H9 (cell line): ENCODE results near the gene DNAI4. TPM values are rescaled to one million over a fixed set of nuclear protein-coding genes. Genes with fewer than 3 reads are reported as not detected.

Experiments used
- DNase-seq: peaks from one replicate; pipeline ENCODE4 v3.0.0-alpha.2; 2017
- H2AFZ ChIP-seq: one replicate; pipeline ENCODE4 v1.6.1; 2013; ENCODE audit warnings: mild to moderate bottlenecking, low read length, control low read depth, moderate library complexity
- H2AK5ac ChIP-seq: 2 replicates; pipeline ENCODE4 v1.6.1; 2013; ENCODE audit warnings: low read length, control low read depth, mixed read lengths; ENCODE audit not compliant: insufficient read length
- H2BK120ac ChIP-seq: one replicate; pipeline ENCODE4 v1.6.1; 2013; ENCODE audit warnings: low read depth, mild to moderate bottlenecking, low read length, control low read depth, inconsistent platforms; ENCODE audit not compliant: poor library complexity, severe bottlenecking
- H2BK12ac ChIP-seq: 2 replicates; pipeline ENCODE4 v1.6.1; 2013; ENCODE audit warnings: low read length, control low read depth, mixed read lengths, low read depth; ENCODE audit not compliant: insufficient read length
- H2BK15ac ChIP-seq: 2 replicates; pipeline ENCODE4 v1.6.1; 2013; ENCODE audit warnings: low read depth, low read length, control low read depth
- H2BK20ac ChIP-seq: one replicate; pipeline ENCODE4 v1.6.1; 2013; ENCODE audit warnings: low read depth, mild to moderate bottlenecking, low read length, control low read depth, inconsistent platforms; ENCODE audit not compliant: poor library complexity, severe bottlenecking
- H2BK5ac ChIP-seq: 2 replicates; pipeline ENCODE4 v1.6.1; 2013; ENCODE audit warnings: low read length, control low read depth, mixed read lengths; ENCODE audit not compliant: insufficient read length
- H3K14ac ChIP-seq: 2 replicates; pipeline ENCODE4 v1.6.1; 2013; ENCODE audit warnings: low read length, control low read depth; ENCODE audit not compliant: insufficient read depth
- H3K18ac ChIP-seq: 2 replicates; pipeline ENCODE4 v1.6.1; 2013; ENCODE audit warnings: low read depth, mild to moderate bottlenecking, mixed read lengths, low read length, control low read depth; ENCODE audit not compliant: insufficient read length
- H3K23ac ChIP-seq: 2 replicates; pipeline ENCODE4 v1.6.1; 2013; ENCODE audit warnings: low read length, control low read depth, mixed read lengths, low read depth; ENCODE audit not compliant: insufficient read length
- H3K23me2 ChIP-seq: 2 replicates; pipeline ENCODE4 v1.6.1; 2013; ENCODE audit warnings: low read depth, mild to moderate bottlenecking, mixed read lengths, low read length, control low read depth; ENCODE audit not compliant: insufficient read length, poor library complexity, severe bottlenecking
- H3K27ac ChIP-seq: 2 replicates; pipeline ENCODE4 v1.5.1; 2013; ENCODE audit warnings: low read length, control low read depth, mixed read lengths, low read depth; ENCODE audit not compliant: insufficient read length
- H3K27me3 ChIP-seq: 2 replicates; pipeline ENCODE4 v1.6.1; 2013; ENCODE audit warnings: low read length, control low read depth, inconsistent platforms; ENCODE audit not compliant: insufficient read depth
- H3K4ac ChIP-seq: 2 replicates; pipeline ENCODE4 v1.6.1; 2013; ENCODE audit warnings: low read depth, mild to moderate bottlenecking, control low read depth, inconsistent platforms, low read length, moderate library complexity
- H3K4me1 ChIP-seq: 2 replicates; pipeline ENCODE4 v1.6.1; 2013; ENCODE audit warnings: low read length, control low read depth, inconsistent platforms; ENCODE audit not compliant: insufficient read depth
- H3K4me2 ChIP-seq: 2 replicates; pipeline ENCODE4 v1.6.1; 2013; ENCODE audit warnings: low read length, control low read depth, mixed read lengths; ENCODE audit not compliant: insufficient read length, insufficient read depth
- H3K56ac ChIP-seq: 2 replicates; pipeline ENCODE4 v1.6.1; 2013; ENCODE audit warnings: low read depth, mild to moderate bottlenecking, mixed read lengths, low read length, control low read depth; ENCODE audit not compliant: insufficient read length
- H3K79me1 ChIP-seq: 2 replicates; pipeline ENCODE4 v1.6.1; 2013; ENCODE audit warnings: low read depth, mild to moderate bottlenecking, moderate library complexity, low read length, control low read depth, inconsistent platforms; ENCODE audit not compliant: insufficient read depth, poor library complexity, severe bottlenecking
- H3K79me2 ChIP-seq: 2 replicates; pipeline ENCODE4 v1.6.1; 2013; ENCODE audit warnings: low read length, control low read depth, inconsistent platforms; ENCODE audit not compliant: insufficient read depth
- H3K9ac ChIP-seq: 2 replicates; pipeline ENCODE4 v1.6.1; 2013; ENCODE audit warnings: low read length, control low read depth, mixed read lengths; ENCODE audit not compliant: insufficient read length; ENCODE audit errors: extremely low read depth
- H3K9me3 ChIP-seq: one replicate; pipeline ENCODE4 v1.6.1; 2013; ENCODE audit warnings: low read depth, low read length, inconsistent platforms; ENCODE audit not compliant: control insufficient read depth
- H3T11ph ChIP-seq: one replicate; pipeline ENCODE4 v1.6.1; 2013; ENCODE audit warnings: mild to moderate bottlenecking, low read length, control low read depth, inconsistent platforms
- H4K20me1 ChIP-seq: one replicate; pipeline ENCODE4 v1.6.1; 2013; ENCODE audit not compliant: control insufficient read depth, insufficient read length, insufficient read depth
- H4K5ac ChIP-seq: 2 replicates; pipeline ENCODE4 v1.6.1; 2013; ENCODE audit warnings: low read depth, mild to moderate bottlenecking, mixed read lengths, low read length, control low read depth; ENCODE audit not compliant: insufficient read length
- H4K8ac ChIP-seq: replicated peaks from 2 replicates; pipeline ENCODE4 v1.6.1; 2013; ENCODE audit warnings: low read length, control low read depth, mixed read lengths, low read depth; ENCODE audit not compliant: insufficient read length
- H4K91ac ChIP-seq: 2 replicates; pipeline ENCODE4 v1.6.1; 2013; ENCODE audit warnings: low read depth, mild to moderate bottlenecking, moderate library complexity, mixed read lengths, low read length, control low read depth; ENCODE audit not compliant: insufficient read length
- H3K27ac Mint-ChIP-seq, 3 experiments: 2 replicates in 2 of 3; 3 replicates in 1 of 3; pipeline ENCODE4 v1.8.0; 2020 to 2021; ENCODE audit warnings: mixed read lengths in 3 of 3, mild to moderate bottlenecking in 1 of 3, moderate library complexity in 1 of 3
- H3K27me3 Mint-ChIP-seq: 2 replicates; pipeline ENCODE4 v1.8.0; 2021; ENCODE audit warnings: low read depth, mild to moderate bottlenecking, moderate library complexity, mixed read lengths
- H3K36me3 Mint-ChIP-seq, 3 experiments: 2 replicates in 2 of 3; 3 replicates in 1 of 3; pipeline ENCODE4 v1.8.0; 2020 to 2021; ENCODE audit warnings: low read depth in 3 of 3, mixed read lengths in 3 of 3; ENCODE audit not compliant: insufficient read depth in 1 of 3
- H3K4me1 Mint-ChIP-seq, 2 experiments: 2 replicates each; pipeline ENCODE4 v1.8.0; 2020; ENCODE audit warnings: mixed read lengths in 2 of 2
- H3K4me3 Mint-ChIP-seq, 2 experiments: 2 replicates in 1 of 2; 3 replicates in 1 of 2; pipeline ENCODE4 v1.8.0; 2020 to 2021; ENCODE audit warnings: mild to moderate bottlenecking in 2 of 2, mixed read lengths in 2 of 2, moderate library complexity in 1 of 2
- H3K9me3 Mint-ChIP-seq, 2 experiments: 2 replicates in 1 of 2; 3 replicates in 1 of 2; pipeline ENCODE4 v1.8.0; 2020; ENCODE audit warnings: mild to moderate bottlenecking in 2 of 2, mixed read lengths in 2 of 2, moderate library complexity in 1 of 2
- WGBS: extraction: QIAGEN DNeasy Blood & Tissue Kit; methylation state at CpG from one replicate; pipeline ENCODE4 v1.1.7; 2013; ENCODE audit warnings: missing lambda C conversion rate, low lambda C conversion rate, mixed read lengths; ENCODE audit not compliant: insufficient read length; ENCODE audit errors: extremely low coverage; 5-methylcytosine and 5-hydroxymethylcytosine counted together
- total RNA-seq: library from RNA; stranded (reverse); gene quantifications from 2 replicates; pipeline ENCODE4 v1.2.1, GENCODE V29; 2021
- TF ChIP-seq, protein P1 (sequence below): fragments of 200-600 bp; sonication (generic); conservative IDR thresholded peaks from 3 replicates; pipeline ENCODE4 v1.8.0; 2021; ENCODE audit warnings: antibody characterized with exemption, mild to moderate bottlenecking

The DNAI4 gene
- total RNA-seq, 1 experiment from 2014 or later: 1.4 TPM

DNA sequence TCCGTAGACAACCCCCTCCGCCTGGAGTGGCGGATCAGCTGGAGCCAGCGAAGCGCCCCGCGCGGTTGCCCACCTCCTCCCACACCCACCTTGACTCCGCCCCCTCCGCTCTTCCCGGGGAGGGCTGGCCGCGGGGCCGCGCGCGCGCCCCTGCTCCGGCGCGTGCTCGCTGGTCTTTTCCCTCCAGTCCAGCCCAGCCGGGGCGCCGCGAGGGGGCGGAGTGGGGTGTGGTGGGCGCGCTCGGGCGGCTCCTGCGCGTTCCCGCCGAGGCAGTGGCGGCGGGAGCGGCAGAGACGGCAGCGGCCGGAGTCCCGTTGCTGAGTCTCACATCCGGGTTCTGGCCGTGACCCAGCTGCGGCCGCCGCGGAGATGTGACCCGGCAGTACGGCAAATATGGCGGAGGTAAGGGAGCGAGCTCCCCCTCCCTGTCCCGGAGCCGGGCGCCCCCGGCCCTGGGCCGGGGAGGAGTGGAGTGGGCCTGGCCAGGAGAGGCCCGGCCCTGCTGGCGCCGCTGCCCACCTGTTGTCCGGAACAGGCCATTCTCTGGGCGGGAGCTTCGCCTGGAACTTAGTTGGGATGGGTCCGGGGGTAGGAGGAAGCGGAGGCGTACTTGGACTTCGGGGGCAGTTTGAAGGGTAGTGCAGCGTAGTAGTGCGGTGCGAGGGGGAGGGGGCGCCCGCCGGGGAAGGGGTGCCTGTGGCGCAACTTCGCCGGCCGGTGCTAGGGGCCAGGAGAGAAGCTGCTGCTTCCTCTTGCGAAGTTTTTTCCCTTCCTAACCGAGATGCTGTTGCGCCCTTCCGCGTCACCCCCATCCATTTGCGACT, 5.6 kb upstream of the DNAI4 start:
- Histone ChIP-seq H2BK120ac (no peak overlapping the region), H4K8ac (no peak overlapping the region), H3K9ac (peak overlapping the region; percentile 91), H3K56ac (no peak overlapping the region), H3K79me1 (no peaks in the 10 kb centered on the region), H3K14ac (peak overlapping the region; percentile 58), H4K20me1 (no peaks in the 10 kb centered on the region), H3K79me2 (peaks cover 20% of the 10 kb centered on the region; the same call in 1 of the 2 replicates), H3K23me2 (peaks cover 15% of the 10 kb centered on the region), H3K23ac (no peak overlapping the region), H4K91ac (no peak overlapping the region), H3K18ac (peak overlapping the region; percentile 84), H3K27ac (peak overlapping the region; percentile 65), H2BK5ac (no peak overlapping the region), H2AFZ (no peak overlapping the region), H3K9me3 (no peaks in the 10 kb centered on the region), H2BK15ac (no peak overlapping the region), H3K4me2 (peak overlapping the region; percentile 80), H3K4ac (no peak overlapping the region), H2BK12ac (no peak overlapping the region), H3K4me1 (no peaks in the 10 kb centered on the region), H3K27me3 (no peaks in the 10 kb centered on the region), H4K5ac (no peak overlapping the region), H2AK5ac (no peak overlapping the region), H2BK20ac (no peak overlapping the region), H3T11ph (no peak overlapping the region)
- peaks cover 37 to 39% of the 10 kb centered on the region in 2 experiments for H3K4me1 Mint-ChIP-seq
- TF ChIP-seq, protein P1, sequence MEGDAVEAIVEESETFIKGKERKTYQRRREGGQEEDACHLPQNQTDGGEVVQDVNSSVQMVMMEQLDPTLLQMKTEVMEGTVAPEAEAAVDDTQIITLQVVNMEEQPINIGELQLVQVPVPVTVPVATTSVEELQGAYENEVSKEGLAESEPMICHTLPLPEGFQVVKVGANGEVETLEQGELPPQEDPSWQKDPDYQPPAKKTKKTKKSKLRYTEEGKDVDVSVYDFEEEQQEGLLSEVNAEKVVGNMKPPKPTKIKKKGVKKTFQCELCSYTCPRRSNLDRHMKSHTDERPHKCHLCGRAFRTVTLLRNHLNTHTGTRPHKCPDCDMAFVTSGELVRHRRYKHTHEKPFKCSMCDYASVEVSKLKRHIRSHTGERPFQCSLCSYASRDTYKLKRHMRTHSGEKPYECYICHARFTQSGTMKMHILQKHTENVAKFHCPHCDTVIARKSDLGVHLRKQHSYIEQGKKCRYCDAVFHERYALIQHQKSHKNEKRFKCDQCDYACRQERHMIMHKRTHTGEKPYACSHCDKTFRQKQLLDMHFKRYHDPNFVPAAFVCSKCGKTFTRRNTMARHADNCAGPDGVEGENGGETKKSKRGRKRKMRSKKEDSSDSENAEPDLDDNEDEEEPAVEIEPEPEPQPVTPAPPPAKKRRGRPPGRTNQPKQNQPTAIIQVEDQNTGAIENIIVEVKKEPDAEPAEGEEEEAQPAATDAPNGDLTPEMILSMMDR: peak; percentile 42
- WGBS: no CpG with 5 or more reads among the region's 83 CpGs
- peak overlapping the region; percentile 88 to 93 (median 90) for H3K27ac Mint-ChIP-seq
- H3K27me3 Mint-ChIP-seq: no peaks in the 10 kb centered on the region
- H3K36me3 Mint-ChIP-seq: no peaks in the 10 kb centered on the region; a peak in 1 of 7 replicates
- H3K4me3 Mint-ChIP-seq: peak overlapping the region; percentile 87
- DNase-seq: peak; percentile 97
- no peaks in the 10 kb centered on the region for H3K9me3 Mint-ChIP-seq
